Measurements from ENCODE around the gene ALDH4A1.

Gene ALDH4A1

DNA sequence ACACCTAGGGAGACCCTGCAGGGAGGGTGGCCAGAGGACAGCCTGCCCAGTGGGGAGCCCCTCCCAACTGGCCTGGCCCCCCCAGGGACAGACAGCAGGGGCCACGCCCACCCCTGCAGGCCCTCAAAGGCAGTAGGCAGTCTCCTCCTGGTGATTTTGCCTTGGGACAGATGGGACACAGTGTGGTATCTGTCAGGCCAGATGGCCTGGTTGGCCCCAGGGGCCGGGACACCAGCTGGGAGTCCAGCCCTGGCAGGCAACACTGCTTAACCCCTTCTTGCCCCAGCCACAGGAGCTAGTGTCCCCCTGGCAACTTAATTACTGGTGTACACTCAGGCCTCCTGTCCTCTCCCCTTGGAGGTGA, 36.3 kb upstream of the ALDH4A1 start:
- DNase-seq, result no peak

DNA sequence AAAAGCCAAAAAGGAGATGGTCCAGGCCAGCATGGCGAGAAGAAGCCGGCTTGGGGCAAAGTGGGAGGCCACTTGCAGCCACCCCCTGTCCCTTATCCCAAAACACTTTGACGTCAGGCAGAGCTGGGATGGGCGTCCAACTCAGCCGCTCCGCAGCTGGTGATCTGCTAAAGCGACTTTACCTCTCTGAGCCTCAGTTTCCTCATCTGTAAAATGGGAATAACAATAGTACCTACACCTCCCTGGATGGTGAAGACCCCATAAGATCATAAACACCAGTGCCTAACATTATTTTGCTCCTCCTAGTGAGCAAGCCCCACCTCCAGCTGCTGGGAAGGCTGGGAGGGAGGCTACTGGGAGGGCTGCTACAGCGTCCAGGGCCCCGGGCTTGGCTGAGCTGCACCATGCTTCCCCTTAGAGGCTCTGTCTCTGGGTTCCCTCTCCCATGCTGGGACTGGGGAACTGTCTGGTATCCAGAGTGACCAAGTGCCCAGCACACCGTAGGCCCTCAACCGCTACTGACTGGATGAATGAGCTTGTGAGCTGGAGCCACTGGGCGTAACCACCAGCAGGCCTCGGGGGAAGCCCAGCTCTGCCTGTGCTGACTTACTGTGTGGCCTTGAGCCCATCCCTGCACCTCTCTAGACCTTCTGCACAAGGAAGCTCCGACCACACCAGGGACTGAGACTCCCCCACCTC, 35.8 kb upstream of the ALDH4A1 start:
- DNase-seq, result no peak

DNA sequence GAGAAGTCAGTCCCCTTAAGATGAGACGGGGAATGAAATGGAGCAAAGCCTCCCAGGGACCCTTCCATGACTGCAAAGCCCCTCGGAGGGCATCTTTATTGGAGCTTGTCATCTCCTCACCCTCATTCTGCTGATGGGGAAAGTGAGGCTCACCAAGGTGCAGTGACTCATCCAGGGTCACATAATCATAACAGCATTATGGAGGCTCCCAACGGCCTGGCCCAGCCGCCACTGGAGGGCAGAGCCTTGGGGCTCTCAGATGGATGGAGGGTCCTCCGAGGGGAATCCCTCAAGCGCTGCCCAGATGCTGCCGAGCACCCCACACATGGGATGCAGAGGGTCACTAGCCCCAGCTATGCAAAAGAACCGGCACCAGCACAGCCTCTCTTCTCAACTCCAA, 35.2 kb upstream of the ALDH4A1 start:
- no peak for DNase-seq

DNA sequence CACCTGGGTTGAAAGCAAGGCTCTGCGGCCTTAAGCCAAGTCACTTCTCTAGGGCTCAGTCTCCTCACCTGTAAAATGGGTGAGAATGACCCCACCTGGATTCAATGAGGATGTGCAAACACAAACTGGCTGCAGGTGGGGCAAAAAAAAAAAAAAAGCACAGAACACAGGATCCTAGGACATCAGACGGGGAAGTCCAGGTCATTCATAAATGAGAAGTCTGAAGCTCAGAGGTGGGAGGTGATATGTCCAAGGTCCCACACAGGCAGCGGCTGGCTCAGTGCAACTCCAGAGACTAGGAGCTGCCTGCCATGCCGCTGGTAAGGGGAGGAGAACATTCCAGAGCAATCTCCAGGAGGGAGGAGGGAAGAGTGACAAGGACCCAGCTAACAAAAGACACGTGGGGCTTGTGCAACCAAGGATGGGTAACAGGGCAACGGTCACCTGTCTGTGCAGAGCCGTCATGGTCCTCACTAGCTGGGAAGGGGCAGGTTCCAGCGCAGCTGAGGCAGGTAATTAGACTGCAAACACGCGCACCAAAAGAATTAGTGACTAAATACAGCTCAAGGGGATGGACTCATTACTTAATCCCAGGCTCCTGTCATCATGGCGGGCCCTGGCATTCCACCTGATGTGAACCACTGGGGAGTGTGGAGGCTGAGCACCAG, 34.6 kb upstream of the ALDH4A1 start:
- DNase-seq, result no peak

DNA sequence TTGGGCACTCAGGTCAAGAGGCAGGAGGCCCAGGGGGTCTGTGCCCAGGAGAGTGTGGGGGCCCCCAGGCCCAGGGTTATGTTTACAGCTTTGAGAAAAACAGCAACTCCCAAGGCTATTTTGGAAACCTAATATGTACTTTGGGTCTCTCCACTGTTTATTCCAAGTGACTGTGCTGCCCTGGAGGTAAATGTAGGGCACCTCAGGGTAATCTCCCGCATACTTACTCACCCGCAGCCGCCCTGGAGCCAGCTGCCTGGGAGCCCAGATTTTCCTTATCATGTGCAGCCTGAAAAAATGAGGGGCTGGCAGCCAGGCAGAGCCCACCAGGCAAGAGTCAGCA, 34.1 kb upstream of the ALDH4A1 start:
- DNase-seq, result no peak

DNA sequence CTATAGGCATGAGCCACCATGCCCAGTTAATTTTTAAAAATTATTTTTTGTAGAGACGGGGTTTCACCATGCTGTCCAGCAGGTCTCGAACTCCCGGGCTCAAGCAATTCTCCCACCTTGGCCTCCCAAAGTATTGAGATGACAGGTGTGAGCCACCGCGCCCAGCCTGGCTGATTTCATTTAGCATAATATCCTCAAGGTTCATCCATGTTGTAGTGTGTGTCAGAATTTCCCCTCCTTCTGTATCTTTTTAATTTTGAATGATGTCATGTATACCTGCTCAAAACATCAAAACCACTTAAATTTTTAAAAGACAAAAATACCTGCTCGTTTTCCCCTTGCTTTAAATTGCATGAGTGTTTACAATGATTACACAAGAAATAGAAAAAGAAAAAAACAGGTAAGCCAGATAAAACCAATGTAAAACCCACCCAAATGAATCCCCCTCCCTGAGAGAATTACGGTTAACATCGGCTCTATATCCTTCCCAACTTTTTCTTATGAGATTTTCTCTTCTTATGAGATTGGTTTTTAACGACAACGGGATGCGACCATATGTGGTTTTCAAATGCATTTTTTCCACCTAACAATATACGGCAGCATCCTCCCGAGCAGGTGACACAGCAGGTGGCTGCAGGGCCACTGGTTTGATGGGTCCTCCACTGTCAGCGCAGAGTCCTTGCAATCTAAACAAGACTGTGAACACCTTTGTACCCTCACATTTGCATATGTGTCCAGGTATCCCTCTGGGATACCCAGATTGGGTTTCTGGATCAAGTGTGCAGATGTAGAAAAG, 32.0 kb upstream of the ALDH4A1 start:
- no peak for DNase-seq

DNA sequence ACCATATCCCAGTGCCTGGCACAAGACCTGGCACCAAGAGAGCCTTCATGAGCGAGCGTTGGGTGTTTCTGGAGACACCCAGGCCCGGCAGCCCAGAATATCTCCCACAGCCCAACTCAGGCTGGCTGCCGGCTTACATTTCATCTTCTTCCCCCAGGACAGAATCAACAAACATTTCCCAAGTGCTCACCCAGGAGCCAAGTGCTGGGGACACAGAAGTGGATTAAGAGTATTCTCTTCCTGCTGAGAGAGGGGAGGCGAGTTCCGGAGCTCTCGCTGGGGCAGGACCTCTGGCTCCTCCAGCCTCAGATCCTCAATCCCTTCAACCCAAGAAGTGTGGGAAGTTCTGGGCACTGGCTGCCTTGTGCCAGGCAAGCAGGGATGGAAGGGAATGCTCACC, 30.5 kb upstream of the ALDH4A1 start:
- no peak for DNase-seq

DNA sequence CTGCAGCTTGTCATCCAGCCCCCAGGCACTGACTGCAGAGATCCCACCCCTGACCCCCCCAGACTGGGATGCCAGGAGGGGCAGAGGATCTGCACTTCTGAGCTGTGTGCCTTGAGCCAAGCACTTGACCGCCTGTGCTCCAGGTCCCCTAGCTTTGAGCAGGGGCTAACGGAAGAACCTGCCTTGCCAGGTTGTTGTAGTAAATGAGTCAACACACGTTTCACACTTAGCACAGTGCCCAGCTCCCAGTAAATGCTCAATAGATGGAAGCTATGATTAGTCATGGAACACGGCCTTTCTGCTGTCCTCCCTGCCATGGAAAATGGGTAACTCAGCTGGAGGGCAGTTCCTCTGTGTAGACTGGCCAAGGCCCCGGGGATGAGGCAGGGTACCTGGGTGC, 30.0 kb upstream of the ALDH4A1 start:
- no peak for DNase-seq

DNA sequence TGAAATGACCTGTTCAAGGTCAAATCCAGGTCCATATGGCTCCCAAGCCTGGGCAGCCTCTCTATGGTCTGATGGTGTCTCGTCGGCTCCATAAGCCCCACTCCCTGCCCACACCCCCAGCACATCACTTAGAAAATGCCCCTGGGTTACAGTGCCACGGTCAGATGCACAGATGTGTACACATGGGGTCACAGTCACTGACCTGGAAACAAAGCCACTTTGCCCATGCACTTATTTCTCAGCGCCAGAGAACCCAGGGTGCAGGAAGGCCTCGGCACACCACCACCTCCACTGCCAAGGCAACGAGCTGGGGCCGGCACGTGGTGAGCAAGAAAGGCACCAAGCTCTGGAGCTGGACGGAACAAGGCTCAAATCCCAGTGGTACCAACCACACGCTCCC, 29.4 kb upstream of the ALDH4A1 start:
- no peak for DNase-seq

DNA sequence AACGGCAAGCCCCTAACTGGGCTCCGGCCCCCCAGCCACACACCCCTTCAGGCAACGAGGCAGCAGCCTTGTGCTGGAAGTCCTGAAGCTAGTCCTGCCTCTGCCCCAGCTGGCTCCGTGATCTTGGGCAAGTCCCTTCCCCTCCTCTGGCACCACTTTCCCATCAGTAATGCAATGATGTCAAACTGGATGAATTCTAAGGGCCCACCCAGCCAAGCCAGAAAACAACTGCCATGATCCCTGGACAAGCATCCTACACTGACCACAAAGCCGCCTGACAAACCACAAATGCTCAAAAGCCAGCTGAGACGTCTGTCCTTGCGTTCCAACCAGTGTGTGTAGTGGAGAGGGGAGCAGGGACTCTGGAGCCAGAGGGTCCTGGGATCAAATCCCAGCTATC, 27.3 kb upstream of the ALDH4A1 start:
- no peak for DNase-seq

DNA sequence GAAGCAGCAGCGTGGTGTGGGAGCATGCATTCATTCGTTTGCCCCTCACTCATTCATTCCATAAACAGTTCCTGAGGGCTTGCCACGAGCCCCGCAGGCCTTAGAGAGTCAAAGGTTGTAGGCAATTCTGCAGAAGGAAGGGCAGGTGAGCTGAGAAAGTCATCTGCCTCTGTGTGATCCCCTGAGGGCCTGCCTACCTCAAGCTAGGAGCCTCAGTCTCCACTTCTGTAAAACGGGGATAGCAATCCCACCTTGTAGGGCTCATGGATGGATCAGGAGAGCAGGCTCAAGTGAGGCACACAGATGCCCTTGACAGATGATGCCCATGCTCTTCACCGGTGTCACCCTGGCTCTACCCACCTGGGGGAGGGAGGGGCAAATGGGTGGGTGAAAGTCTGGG, 26.6 kb upstream of the ALDH4A1 start:
- no peak for DNase-seq

DNA sequence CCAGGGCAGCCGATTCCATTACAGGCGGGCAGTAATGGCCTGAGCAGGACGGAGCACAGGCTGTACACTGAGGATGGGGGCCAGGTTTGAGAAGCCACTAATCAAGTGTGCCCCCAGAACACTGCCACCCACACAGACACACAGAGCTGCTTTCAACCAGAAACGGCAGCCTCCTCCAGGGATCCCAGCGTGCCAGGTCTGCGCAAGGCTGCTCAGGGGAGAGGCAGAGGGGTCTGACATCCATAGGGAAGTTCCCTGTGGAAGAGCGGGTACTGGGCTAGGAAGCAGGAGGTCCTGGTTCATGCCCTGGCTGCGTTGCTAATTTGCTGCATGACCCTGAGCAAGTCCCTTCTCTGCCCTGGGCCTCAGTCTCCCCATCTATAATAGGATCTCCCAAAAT, 26.1 kb upstream of the ALDH4A1 start:
- DNase-seq, result no peak

DNA sequence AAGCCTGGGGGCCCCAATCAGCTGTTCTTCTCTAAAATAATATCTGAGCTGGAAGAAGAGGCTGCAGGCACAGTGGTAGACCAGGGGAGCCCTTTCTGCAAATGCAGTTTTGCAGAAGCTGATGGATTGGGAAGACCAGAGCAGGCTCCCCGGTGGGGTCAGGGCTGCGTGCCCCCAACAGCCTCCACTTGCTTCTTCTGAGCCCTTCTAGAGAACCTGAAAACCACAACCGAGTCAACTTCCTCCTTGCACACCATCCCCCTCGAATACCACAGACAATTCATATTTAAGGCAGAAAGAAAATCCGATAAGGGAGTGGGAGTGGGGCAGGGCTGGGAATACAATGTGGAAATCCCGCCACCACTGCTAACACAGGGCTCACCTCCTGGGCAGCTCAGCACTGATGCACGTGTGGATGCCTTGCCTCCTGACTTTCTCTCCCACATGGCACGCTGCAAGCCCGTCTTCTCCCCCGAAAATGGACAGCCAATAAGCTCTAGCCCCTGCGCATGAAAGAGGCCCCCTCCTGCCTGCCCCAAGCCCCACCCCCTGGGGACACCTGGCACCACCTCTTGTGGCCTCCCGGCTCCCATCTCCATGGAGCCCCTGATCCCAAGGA, 25.4 kb upstream of the ALDH4A1 start:
- DNase-seq, result no peak

DNA sequence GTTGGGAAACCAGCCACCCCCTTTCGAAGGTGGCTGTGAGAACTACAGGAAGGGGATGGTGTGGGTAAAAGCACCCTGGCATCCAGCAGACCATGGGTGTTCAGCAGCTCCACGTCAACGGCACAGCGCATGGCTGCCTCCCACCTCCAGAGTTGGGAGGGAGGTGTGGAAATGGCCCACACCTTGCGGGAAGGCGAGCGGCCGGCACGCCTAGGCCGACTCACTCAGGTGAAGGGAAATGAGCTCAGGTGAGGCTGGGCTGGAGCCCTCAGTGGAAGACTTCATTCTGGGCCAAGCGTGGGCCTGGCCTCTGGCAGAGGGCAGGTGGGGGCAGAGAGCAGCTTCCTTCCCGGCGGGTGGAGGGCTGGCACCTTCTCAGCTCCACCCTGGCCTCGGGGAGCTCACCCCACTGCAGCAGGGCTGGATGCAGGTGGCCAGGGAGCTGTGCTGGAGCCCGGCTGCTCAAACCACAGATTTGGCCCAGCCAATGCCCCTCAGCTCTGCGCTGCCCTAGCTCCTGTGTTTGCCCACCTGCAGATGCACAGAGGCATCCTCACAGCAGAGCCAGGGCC, 24.8 kb upstream of the ALDH4A1 start:
- no peak for DNase-seq

DNA sequence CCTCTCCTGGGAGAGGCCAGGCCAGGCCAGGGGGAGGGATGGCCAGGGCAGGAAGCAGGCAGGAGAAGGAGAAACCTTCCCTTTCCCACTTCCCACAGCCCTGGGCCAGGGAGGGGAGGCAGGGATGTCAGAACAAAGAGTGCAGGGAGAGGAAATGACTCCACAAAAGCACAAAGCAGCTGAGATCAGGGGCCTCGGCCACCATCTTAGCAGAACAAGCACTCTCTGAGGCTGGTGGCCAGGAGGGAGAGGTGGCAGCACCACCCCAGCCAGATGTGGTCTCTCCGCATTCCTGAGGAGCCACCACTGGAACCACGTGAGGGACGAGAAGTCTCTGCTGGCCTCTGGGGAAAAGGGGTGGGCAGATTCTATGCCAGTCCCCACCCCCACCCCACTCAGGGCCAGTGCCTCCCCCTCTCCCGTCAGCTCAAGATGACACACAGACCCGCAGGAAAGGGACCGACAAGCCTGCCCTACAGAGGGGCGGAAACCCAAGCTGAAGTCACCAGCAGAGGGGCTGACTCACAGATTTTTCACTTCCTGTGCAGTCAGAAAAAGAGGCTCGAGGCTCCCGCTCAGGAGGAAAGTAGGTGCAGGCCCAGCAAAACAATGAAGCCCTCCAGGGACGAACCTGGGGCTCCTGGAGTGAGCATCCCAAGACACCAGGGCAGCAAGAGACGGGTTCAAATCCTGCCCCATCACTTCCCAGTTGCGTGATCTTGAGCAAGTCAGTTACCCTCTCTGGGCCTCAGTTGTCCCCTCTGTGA, 24.1 kb upstream of the ALDH4A1 start:
- DNase-seq, result no peak

DNA sequence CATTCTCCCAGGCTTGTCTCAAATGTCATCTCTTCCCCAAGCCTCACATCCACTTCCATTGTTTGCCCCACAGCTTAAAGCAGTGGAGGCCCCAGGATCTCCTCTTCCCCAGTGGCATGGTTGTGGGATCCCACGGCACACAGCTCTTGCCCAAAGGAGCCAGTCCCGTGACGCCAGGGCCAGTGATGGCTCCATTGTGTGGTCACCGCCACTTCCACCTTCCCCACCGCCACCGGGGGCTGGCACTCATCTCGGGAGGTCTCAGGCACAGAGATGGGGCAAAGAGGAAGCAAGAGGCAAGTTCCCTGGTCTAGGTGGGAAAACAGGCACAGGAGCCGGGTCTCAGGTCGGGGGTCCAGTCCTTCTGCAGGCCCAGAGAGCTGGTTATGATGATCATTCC, 22.9 kb upstream of the ALDH4A1 start:
- no peak for DNase-seq

DNA sequence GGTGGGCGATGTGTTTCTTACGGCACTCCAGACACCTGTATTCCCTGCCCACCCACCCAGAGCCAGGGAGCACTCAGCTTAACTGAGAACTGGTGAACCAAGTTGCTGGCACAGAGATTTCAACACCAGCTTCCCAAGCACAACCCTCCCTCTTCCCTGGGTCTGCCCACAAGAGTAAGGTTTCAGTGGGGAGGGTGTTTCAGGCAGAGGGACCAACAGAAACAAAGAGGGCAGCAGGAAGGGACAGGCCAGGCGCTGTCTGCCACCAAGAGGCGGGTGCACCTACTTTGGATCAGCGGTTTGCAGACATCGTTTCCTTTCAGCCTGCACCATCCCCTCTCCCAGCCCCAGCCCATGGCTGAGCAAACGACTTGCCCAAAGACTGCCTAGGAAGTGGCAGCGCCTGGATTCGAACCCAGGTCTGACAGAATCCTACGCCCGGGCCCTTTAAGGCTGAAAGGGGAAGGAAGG, 21.9 kb upstream of the ALDH4A1 start:
- DNase-seq, result peak; percentile 91

DNA sequence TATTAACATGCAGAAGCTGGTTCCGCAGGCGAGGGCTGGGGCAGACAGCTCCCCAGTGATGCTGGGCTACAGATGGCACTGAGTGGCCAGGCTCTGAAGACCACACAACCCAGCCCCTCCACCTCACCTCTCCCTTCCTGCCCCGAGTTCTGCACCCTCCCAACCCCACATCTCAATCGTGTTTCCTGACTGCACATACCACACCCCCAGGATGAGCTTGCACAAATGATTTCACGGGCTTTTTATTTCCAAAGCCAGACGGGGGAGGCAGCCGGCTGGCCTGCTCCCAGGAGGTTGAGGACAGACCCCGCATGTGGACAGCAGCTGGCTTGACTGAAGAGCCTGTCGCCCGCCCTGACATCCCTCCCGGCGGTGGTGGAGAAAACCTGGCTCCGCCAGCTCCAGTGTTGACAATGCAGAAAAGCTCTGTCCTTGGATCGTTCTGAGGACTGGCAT, 21.4 kb upstream of the ALDH4A1 start:
- DNase-seq, result peak; percentile 91

DNA sequence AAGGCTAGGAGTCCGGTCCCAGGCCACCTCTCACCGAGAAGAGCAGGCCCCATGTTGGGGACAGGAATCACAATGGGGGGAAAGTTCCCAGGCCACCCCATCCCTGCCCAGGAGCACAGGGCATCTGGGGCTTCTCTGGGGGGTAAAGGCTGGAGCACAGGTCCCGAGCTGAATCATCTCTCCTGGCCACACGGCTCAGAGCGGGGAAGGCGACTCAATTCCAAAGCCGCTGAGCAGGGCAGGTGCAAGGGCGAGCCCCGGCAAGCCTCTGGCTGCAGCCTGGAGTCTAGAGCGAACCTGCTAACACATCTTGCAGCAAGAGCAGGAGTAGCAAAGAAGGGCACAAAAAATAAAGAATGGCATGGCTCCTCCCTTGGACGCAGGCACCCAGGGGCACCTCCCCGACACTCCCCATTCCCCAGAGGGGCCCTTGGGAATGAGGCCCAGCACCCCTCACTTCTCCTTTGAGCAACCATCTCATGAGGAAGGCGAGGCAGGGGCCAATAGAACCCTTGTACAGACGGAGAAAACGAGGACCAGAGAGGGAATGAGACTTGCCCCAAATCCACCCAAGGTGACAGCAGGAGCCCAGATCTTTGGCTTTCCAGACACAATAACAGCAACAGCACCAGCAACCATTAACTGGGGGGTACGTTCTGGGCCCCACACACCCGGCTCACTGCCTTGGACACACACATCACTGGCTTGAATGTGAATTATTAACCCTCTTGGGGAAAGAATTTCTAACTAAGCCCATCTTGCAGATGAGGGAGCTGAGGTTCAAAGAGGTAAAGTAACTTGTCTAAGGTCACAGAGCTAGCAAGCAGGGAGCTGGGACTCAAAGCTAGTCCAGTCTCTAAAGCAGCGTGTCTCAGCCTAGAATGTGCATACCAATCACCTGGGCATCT, 20.7 kb upstream of the ALDH4A1 start:
- DNase-seq, result peak; percentile 38

DNA sequence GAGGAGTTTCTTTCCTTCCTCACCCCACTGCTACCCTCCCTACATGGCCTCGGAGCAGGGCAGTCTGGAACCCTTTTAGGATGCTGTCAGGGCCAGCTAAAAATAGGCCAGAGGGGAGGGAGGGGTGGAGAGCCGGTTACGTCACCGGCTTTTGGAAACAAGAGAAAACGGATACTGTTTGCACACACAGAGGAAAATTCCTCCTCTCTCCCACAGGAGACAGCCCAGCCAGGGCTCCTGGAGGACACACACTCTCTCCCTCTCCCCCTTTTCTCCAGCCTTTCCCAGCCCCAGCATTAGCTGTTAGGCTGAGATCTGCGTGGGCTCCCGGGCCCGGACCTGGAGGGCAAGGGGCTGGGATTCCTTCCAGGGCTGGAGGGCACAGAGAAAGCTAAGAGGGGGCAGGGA, 20.0 kb upstream of the ALDH4A1 start:
- peak; percentile 15 for DNase-seq

DNA sequence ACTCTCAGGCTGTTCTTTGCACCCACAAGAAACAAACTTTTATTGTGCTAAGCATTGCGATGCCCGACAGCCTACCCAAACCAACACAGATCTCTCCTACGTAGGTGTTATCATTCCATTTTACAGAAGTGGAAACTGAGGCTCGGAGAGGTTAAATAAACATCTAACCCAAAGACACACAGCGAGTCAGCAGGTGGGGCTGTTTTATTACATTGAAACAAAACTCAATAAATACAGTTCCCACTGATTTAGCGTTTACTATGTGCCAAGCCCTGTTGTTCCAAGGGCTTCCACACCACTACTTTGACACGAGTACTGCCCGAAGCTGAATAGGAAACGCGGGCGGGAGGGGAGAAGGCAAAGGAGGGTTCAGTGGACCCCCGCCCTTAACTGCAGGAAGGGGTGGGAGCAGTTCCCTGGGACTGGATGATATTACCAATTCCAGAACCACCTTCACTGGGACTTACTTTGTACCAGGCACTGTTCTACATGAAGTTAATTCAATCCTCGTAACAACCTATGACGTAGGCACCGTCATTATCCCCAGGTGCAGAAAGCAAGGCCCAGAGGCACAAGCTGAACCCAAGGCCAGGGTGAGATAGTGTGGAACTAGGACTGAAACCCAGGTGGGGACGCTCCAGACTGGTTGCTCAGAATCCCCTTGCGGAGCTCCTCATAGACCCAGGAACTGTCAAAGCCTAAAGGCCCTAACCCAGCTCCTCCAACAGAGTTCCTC, 19.3 kb upstream of the ALDH4A1 start:
- DNase-seq, result no peak

Data from DMS79 (cell line).